ENCODE measurements around the gene ESRRA. TPM values are rescaled to one million over a fixed set of nuclear protein-coding genes. Genes with fewer than 3 reads are reported as not detected.
A peak's percentile ranks its signal among the peaks of the same experiment; 100 is the strongest.

The ESRRA gene
- total RNA-seq, 3 donors from 2014 or later (not counting 1 experiment from before 2014, with no cell fraction given) = 47.1 to 51.3 (median 50.0) TPM

DNA sequence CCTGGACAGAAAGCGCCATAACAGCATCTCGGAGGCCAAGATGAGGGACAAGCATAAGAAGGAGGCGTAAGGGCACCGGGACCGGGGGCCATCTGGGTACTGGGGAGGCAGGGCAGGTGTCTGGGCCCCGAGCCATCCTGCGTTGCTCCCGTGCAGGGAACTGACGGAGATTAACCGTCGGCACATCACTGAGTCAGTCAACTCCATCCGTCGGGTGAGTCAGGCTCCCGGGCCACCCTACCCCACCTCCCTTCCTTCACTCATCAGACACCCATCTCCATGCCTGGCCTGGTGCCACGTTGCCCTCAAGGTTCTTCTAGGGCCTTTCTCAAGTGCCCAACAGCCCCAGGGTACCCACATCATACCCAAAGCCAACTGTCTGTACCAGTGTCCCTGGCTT is 39.0 kb upstream of the ESRRA start:
- peaks cover 29 to 33% of the 10 kb centered on the region in 2 donors for H3K4me1 Mint-ChIP-seq
- intact Hi-C loops (cut with micrococcal nuclease) = no loop called here
- no peak overlapping the region for H3K27ac Mint-ChIP-seq
- DNase-seq = no peak
- Histone ChIP-seq H3K27me3 (ENCODE audit: control insufficient read depth, insufficient read depth, low read length) (no peaks in the 10 kb centered on the region), H3K27ac (ENCODE audit: low read length) (no peak overlapping the region), H3K9me3 (ENCODE audit: control insufficient read depth, insufficient read depth, low read length) (no peaks in the 10 kb centered on the region), H3K36me3 (ENCODE audit: control insufficient read depth, insufficient read depth, low read length) (no peaks in the 10 kb centered on the region), H3K4me3 (ENCODE audit: low read length) (no peak overlapping the region), H3K4me1 (ENCODE audit: control insufficient read depth, insufficient read depth, low read length) (peaks cover 31% of the 10 kb centered on the region)
- no peaks in the 10 kb centered on the region for H3K27me3 Mint-ChIP-seq (ENCODE audit: low read depth in 2 of 2)
- TF ChIP-seq CTCF (IDR thresholded peaks at IDR 0.05) = no peak
- H3K36me3 Mint-ChIP-seq = no peaks in the 10 kb centered on the region
- WGBS (ENCODE audit: insufficient coverage) = 97% methylated on average over 15 of the region's 15 CpGs
- H3K9me3 Mint-ChIP-seq = no peaks in the 10 kb centered on the region
- H3K4me3 Mint-ChIP-seq = no peak overlapping the region
- ATAC-seq = no peak

- ATAC-seq (no peak), DNase-seq (no peak)
- peaks cover 41% of the 10 kb centered on the region for H3K4me1 ChIP-seq (ENCODE audit: control insufficient read depth, insufficient read depth, low read length)
- Mint-ChIP-seq H3K4me3 (peak overlapping the region; percentile 97), H3K27ac (peak overlapping the region; percentile 94 to 100), H3K27me3 (ENCODE audit: low read depth in 2 of 2) (no peaks in the 10 kb centered on the region), H3K9me3 (no peaks in the 10 kb centered on the region), H3K36me3 (no peaks in the 10 kb centered on the region), H3K4me1 (peaks cover 36 to 40% of the 10 kb centered on the region in 2 donors)
- H3K36me3 ChIP-seq (ENCODE audit: control insufficient read depth, insufficient read depth, low read length) = no peaks in the 10 kb centered on the region
- H3K27me3 ChIP-seq (ENCODE audit: control insufficient read depth, insufficient read depth, low read length) = no peaks in the 10 kb centered on the region
- no peaks in the 10 kb centered on the region for H3K9me3 ChIP-seq (ENCODE audit: control insufficient read depth, insufficient read depth, low read length)
- TF ChIP-seq CTCF (IDR thresholded peaks at IDR 0.05) = no peak
- 90% methylated on average over 24 of the region's 27 CpGs for WGBS (ENCODE audit: insufficient coverage)
- intact Hi-C loops (cut with micrococcal nuclease) = no loop called here
- H3K4me3 ChIP-seq (ENCODE audit: low read length) = no peak overlapping the region
- peak overlapping the region; percentile 92 for H3K27ac ChIP-seq (ENCODE audit: low read length)
Observed at GRCh38 chr11:64267207-64267945, 37.9 kb upstream of the ESRRA start.

- 47% methylated on average over 23 of the region's 23 CpGs for WGBS (ENCODE audit: insufficient coverage)
- Mint-ChIP-seq H3K4me3 (peak overlapping the region; percentile 97), H3K9me3 (no peaks in the 10 kb centered on the region), H3K27ac (peak overlapping the region; percentile 94 to 100), H3K4me1 (peaks cover 36 to 40% of the 10 kb centered on the region in 2 donors), H3K36me3 (no peaks in the 10 kb centered on the region), H3K27me3 (ENCODE audit: low read depth in 2 of 2) (no peaks in the 10 kb centered on the region)
- H3K4me3 ChIP-seq (ENCODE audit: low read length) = peak overlapping the region; percentile 53
- no peak for ATAC-seq
- no peak for TF ChIP-seq CTCF (IDR thresholded peaks at IDR 0.05)
- intact Hi-C loops (cut with micrococcal nuclease) = loop anchor here (2.0 kb wide), 3 partner anchors 17 to 61 kb away; partner anchors contain the start of genes FERMT3, FKBP2 and PLCB3
- peak overlapping the region; percentile 92 for H3K27ac ChIP-seq (ENCODE audit: low read length)
- H3K36me3 ChIP-seq (ENCODE audit: control insufficient read depth, insufficient read depth, low read length) = no peaks in the 10 kb centered on the region
- DNase-seq = no peak
- H3K4me1 ChIP-seq (ENCODE audit: control insufficient read depth, insufficient read depth, low read length) = peaks cover 42% of the 10 kb centered on the region
- no peaks in the 10 kb centered on the region for H3K9me3 ChIP-seq (ENCODE audit: control insufficient read depth, insufficient read depth, low read length)
- H3K27me3 ChIP-seq (ENCODE audit: control insufficient read depth, insufficient read depth, low read length) = no peaks in the 10 kb centered on the region
Observed at GRCh38 chr11:64268025-64268892, 37.1 kb upstream of the ESRRA start.
